HL-60 (cell line): Measurements from ENCODE around the gene OR52B2.

ENCODE experiments used
- DNase-seq, 2 experiments: peaks; one replicate each; pipeline ENCODE4 v3.0.0-alpha.2; 2010 to 2020; ENCODE audit warnings: low read depth in 1 of 2, low spot score in 1 of 2
- H3K27ac ChIP-seq: fragments of 250-450 bp; sonication (Bioruptor Pico); replicated peaks from 2 replicates; pipeline ENCODE4 v1.5.1; 2020; ENCODE audit warnings: mild to moderate bottlenecking, moderate library complexity
- H3K27me3 ChIP-seq: fragments of 250-450 bp; sonication (Bioruptor Pico); 2 replicates; pipeline ENCODE4 v1.5.1; 2021; ENCODE audit warnings: mild to moderate bottlenecking, moderate library complexity; ENCODE audit not compliant: insufficient read depth, poor library complexity, severe bottlenecking
- H3K4me3 ChIP-seq: replicated peaks from 2 replicates; pipeline ENCODE4 v1.5.1; 2011; ENCODE audit warnings: mild to moderate bottlenecking, control low read depth, low read length; ENCODE audit not compliant: insufficient read depth
- GABPA ChIP-seq: IDR thresholded peaks from 2 replicates; pipeline ENCODE4 v1.6.1; 2012; ENCODE audit warnings: low read depth
- POLR2AphosphoS5 ChIP-seq: IDR thresholded peaks from 2 replicates; pipeline ENCODE4 v1.6.1; 2012; ENCODE audit warnings: low read depth
- REST ChIP-seq: IDR thresholded peaks from 2 replicates; pipeline ENCODE4 v1.6.1; 2012; ENCODE audit warnings: low read depth; ENCODE audit not compliant: insufficient replicate concordance
- SPI1 ChIP-seq: IDR thresholded peaks from 2 replicates; pipeline ENCODE4 v1.6.1; 2012; ENCODE audit warnings: low read depth, mild to moderate bottlenecking, borderline replicate concordance
- TF ChIP-seq, protein P1 (sequence below): IDR thresholded peaks from one replicate; pipeline ENCODE4 v1.5.1; 2011; ENCODE audit warnings: low read length, control low read depth, inconsistent platforms; ENCODE audit not compliant: insufficient read depth

The OR52B2 gene

GRCh38 chr11:6200975-6201374, 30.8 kb upstream of the OR52B2 start:
- TF ChIP-seq POLR2AphosphoS5: peak; percentile 94
- TF ChIP-seq, protein P1, sequence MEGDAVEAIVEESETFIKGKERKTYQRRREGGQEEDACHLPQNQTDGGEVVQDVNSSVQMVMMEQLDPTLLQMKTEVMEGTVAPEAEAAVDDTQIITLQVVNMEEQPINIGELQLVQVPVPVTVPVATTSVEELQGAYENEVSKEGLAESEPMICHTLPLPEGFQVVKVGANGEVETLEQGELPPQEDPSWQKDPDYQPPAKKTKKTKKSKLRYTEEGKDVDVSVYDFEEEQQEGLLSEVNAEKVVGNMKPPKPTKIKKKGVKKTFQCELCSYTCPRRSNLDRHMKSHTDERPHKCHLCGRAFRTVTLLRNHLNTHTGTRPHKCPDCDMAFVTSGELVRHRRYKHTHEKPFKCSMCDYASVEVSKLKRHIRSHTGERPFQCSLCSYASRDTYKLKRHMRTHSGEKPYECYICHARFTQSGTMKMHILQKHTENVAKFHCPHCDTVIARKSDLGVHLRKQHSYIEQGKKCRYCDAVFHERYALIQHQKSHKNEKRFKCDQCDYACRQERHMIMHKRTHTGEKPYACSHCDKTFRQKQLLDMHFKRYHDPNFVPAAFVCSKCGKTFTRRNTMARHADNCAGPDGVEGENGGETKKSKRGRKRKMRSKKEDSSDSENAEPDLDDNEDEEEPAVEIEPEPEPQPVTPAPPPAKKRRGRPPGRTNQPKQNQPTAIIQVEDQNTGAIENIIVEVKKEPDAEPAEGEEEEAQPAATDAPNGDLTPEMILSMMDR: no peak
- TF ChIP-seq SPI1: peak; percentile 99
- TF ChIP-seq GABPA: peak; percentile 59; the same call in 1 of the 2 replicates
- peak; percentile 48 for TF ChIP-seq REST
- Histone ChIP-seq H3K4me3 (no peak overlapping the region), H3K27me3 (no peaks in the 10 kb centered on the region), H3K27ac (peak overlapping the region; percentile 92)
- DNase-seq: peak; percentile 99 to 100

DNA sequence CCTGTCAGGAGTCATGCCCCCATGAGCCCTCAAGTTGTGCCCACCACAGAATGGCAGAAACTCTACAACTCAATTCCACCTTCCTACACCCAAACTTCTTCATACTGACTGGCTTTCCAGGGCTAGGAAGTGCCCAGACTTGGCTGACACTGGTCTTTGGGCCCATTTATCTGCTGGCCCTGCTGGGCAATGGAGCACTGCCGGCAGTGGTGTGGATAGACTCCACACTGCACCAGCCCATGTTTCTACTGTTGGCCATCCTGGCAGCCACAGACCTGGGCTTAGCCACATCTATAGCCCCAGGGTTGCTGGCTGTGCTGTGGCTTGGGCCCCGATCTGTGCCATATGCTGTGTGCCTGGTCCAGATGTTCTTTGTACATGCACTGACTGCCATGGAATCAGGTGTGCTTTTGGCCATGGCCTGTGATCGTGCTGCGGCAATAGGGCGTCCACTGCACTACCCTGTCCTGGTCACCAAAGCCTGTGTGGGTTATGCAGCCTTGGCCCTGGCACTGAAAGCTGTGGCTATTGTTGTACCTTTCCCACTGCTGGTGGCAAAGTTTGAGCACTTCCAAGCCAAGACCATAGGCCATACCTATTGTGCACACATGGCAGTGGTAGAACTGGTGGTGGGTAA, 29.2 kb upstream of the OR52B2 start, which contains the start of gene OR52W1:
Gene OR52W1 (plus strand): TSS at position 51 of the 637 bp plus-strand sequence. CDS start 0 bp downstream, at position 51.
- Histone ChIP-seq H3K27ac (peak within 1 kb of the TSS; percentile 92), H3K4me3 (no peak within 1 kb of the TSS), H3K27me3 (no peaks in the 10 kb centered on the region)
- no peak for TF ChIP-seq GABPA
- no peak for TF ChIP-seq POLR2AphosphoS5
- TF ChIP-seq REST: no peak
- TF ChIP-seq, protein P1: no peak
- TF ChIP-seq SPI1: no peak
- no peak for DNase-seq

- no peak for DNase-seq
- Histone ChIP-seq H3K27ac (no peak overlapping the region), H3K27me3 (no peaks in the 10 kb centered on the region), H3K4me3 (no peak overlapping the region)
- no peak for TF ChIP-seq SPI1
- TF ChIP-seq REST: no peak
- TF ChIP-seq POLR2AphosphoS5: no peak
- TF ChIP-seq, protein P1: no peak
- no peak for TF ChIP-seq GABPA
Measured at GRCh38 chr11:6197466-6198200, 27.5 kb upstream of the OR52B2 start.
